Sigmoid colon (tissue), 4 donors: ENCODE data around the gene ASIC5.

Experiments
- CTCF ChIP-seq, 4 experiments: fragments of 450-650 bp in 3 of 4; fragments of 200-600 bp in 1 of 4; IDR thresholded peaks; one replicate each; pipeline ENCODE4 v1.5.1; 2016 to 2019; ENCODE audit warnings: antibody characterized with exemption in 4 of 4, mild to moderate bottlenecking in 3 of 4, moderate library complexity in 2 of 4
- POLR2AphosphoS5 ChIP-seq, 4 donors: sonication (generic); formaldehyde crosslinking; IDR thresholded peaks; one replicate each; pipeline ENCODE4 v1.6.1; 2017; ENCODE audit warnings: antibody characterized with exemption in 4 of 4

GRCh38 chr4:155887847-155888570, 21.9 kb upstream of the ASIC5 start:
- TF ChIP-seq POLR2AphosphoS5 (IDR thresholded peaks at IDR 0.05) (no peak), CTCF (IDR thresholded peaks at IDR 0.05) (no peak)
